H1 (cell line): ENCODE measurements around the gene HOGA1. TPM values are rescaled to one million over a fixed set of nuclear protein-coding genes. Genes with fewer than 3 reads are reported as not detected.

Experiments
- CTCF ChIA-PET: fragments of 300-600 bp; sonication (Branson Sonifier 250); formaldehyde crosslinking; loops from one replicate; lab custom pipeline; 2021; ENCODE audit not compliant: partially characterized antibody; lab: Charles Lee
- POLR2A ChIA-PET: fragments of 300-600 bp; sonication (Branson Sonifier 250); formaldehyde crosslinking; loops from one replicate; lab custom pipeline; 2021; ENCODE audit warnings: inconsistent platforms; ENCODE audit not compliant: partially characterized antibody; lab: Charles Lee
- DNase-seq, 2 experiments: peaks; one replicate each; pipeline versions ENCODE4 v3.0.0 to v3.0.0-alpha.2; 2010 to 2022; ENCODE audit warnings: low spot score in 2 of 2, low read depth in 1 of 2, mixed read lengths in 1 of 2
- FAIRE-seq: peaks from 2 replicates; lab custom pipeline; 2011; peaks lifted over from hg19 to GRCh38; lab: Jason Lieb, UNC
- H2AFZ ChIP-seq: 2 replicates; pipeline ENCODE4 v1.8.1; 2012; ENCODE audit warnings: low read length, inconsistent platforms
- H2AK5ac ChIP-seq: 2 replicates; pipeline ENCODE4 v1.6.1; 2013; ENCODE audit warnings: low read depth, low read length
- H2BK120ac ChIP-seq: replicated peaks from 2 replicates; pipeline ENCODE3; 2013; ENCODE audit warnings: low read depth, low read length, inconsistent platforms
- H2BK12ac ChIP-seq: 2 replicates; pipeline ENCODE4 v1.6.1; 2013; ENCODE audit warnings: low read depth, low read length
- H2BK15ac ChIP-seq: 2 replicates; pipeline ENCODE4 v1.6.1; 2013; ENCODE audit warnings: low read length
- H2BK20ac ChIP-seq: 2 replicates; pipeline ENCODE4 v1.6.1; 2013; ENCODE audit warnings: low read length
- H2BK5ac ChIP-seq: 2 replicates; pipeline ENCODE4 v1.6.1; 2013; ENCODE audit warnings: low read depth, low read length
- H3K14ac ChIP-seq: 2 replicates; pipeline ENCODE4 v1.6.1; 2013; ENCODE audit warnings: inconsistent platforms; ENCODE audit not compliant: insufficient read length
- H3K18ac ChIP-seq: 2 replicates; pipeline ENCODE4 v1.6.1; 2013; ENCODE audit warnings: low read length; ENCODE audit errors: extremely low read depth
- H3K23ac ChIP-seq: 2 replicates; pipeline ENCODE4 v1.6.1; 2013; ENCODE audit warnings: inconsistent platforms; ENCODE audit not compliant: insufficient read length
- H3K23me2 ChIP-seq: 2 replicates; pipeline ENCODE4 v1.6.1; 2013; ENCODE audit warnings: low read depth, low read length
- H3K27ac ChIP-seq: 2 replicates; pipeline ENCODE4 v1.6.1; 2011; ENCODE audit warnings: low read depth, low read length, inconsistent platforms
- H3K27me3 ChIP-seq, 4 experiments: replicated peaks in 1 of 4; 1 replicate in 1 of 4; 2 replicates in 3 of 4; pipeline versions ENCODE4 v1.6.1 to v1.8.1; 2011 to 2013; ENCODE audit warnings: low read length in 3 of 4, mild to moderate bottlenecking in 3 of 4, inconsistent platforms in 2 of 4, mixed read lengths in 2 of 4, moderate library complexity in 1 of 4; ENCODE audit not compliant: control insufficient read depth in 3 of 4, insufficient read depth in 3 of 4; ENCODE audit errors: extremely low read depth in 1 of 4
- H3K36me3 ChIP-seq, 4 experiments: 2 replicates each; pipeline versions ENCODE4 v1.6.1 to v1.8.1; 2011 to 2013; ENCODE audit warnings: mild to moderate bottlenecking in 4 of 4, low read length in 3 of 4, moderate library complexity in 2 of 4, control low read depth in 1 of 4, inconsistent platforms in 1 of 4; ENCODE audit not compliant: insufficient read depth in 4 of 4, control insufficient read depth in 2 of 4
- H3K4ac ChIP-seq: replicated peaks from 2 replicates; pipeline ENCODE3; 2013; ENCODE audit warnings: low read length, low read depth, mixed read lengths, inconsistent platforms; ENCODE audit not compliant: insufficient read length
- H3K4me1 ChIP-seq, 4 experiments: replicated peaks in 1 of 4; 1 replicate in 1 of 4; 2 replicates in 3 of 4; pipeline versions ENCODE4 v1.6.1 to v1.8.1; 2011 to 2013; ENCODE audit warnings: low read length in 3 of 4, inconsistent platforms in 2 of 4, mixed read lengths in 1 of 4; ENCODE audit not compliant: insufficient read depth in 4 of 4, control insufficient read depth in 3 of 4
- H3K4me2 ChIP-seq, 2 experiments: 2 replicates each; pipeline versions ENCODE4 v1.6.1 to v1.8.1; 2011 to 2013; ENCODE audit warnings: low read depth in 2 of 2, low read length in 2 of 2, control low read depth in 1 of 2, inconsistent platforms in 1 of 2, mild to moderate bottlenecking in 1 of 2; ENCODE audit not compliant: insufficient read depth in 1 of 2
- H3K4me3 ChIP-seq, 4 experiments: fragments of 200-600, 300-600 bp in 1 of 4; sonication (generic), shearing (Covaris generic), sonication (Bioruptor Twin) in 1 of 4; 2 replicates each; pipeline versions ENCODE4 v1.5.1 to v1.8.1; 2011 to 2016; ENCODE audit warnings: low read length in 4 of 4, low read depth in 3 of 4, control low read depth in 2 of 4, inconsistent platforms in 2 of 4, mild to moderate bottlenecking in 2 of 4, mixed read lengths in 1 of 4, moderate library complexity in 1 of 4; ENCODE audit not compliant: insufficient read depth in 2 of 4; ENCODE audit errors: extremely low read depth in 1 of 4
- H3K56ac ChIP-seq: replicated peaks from 2 replicates; pipeline ENCODE3; 2013; ENCODE audit warnings: low read depth, mild to moderate bottlenecking, mixed read lengths, low read length, inconsistent platforms; ENCODE audit not compliant: insufficient read length
- H3K79me1 ChIP-seq: 2 replicates; pipeline ENCODE4 v1.6.1; 2013; ENCODE audit warnings: low read depth, low read length, control low read depth
- H3K79me2 ChIP-seq, 2 experiments: 2 replicates each; pipeline versions ENCODE4 v1.6.1 to v1.8.1; 2012 to 2013; ENCODE audit warnings: low read length in 2 of 2, mild to moderate bottlenecking in 2 of 2, inconsistent platforms in 1 of 2; ENCODE audit not compliant: insufficient read depth in 2 of 2, control insufficient read depth in 1 of 2
- H3K9ac ChIP-seq, 4 experiments: replicated peaks in 1 of 4; 1 replicate in 1 of 4; 2 replicates in 3 of 4; pipeline versions ENCODE4 v1.6.1 to v1.8.1; 2011 to 2013; ENCODE audit warnings: low read depth in 3 of 4, low read length in 3 of 4, control low read depth in 2 of 4, mild to moderate bottlenecking in 2 of 4, moderate library complexity in 2 of 4, inconsistent platforms in 1 of 4; ENCODE audit errors: extremely low read depth in 1 of 4
- H3K9me3 ChIP-seq, 2 experiments: 2 replicates each; pipeline versions ENCODE4 v1.6.1 to v1.8.1; 2012 to 2013; ENCODE audit warnings: mild to moderate bottlenecking in 2 of 2, moderate library complexity in 2 of 2, control low read depth in 1 of 2, inconsistent platforms in 1 of 2, low read depth in 1 of 2, low read length in 1 of 2, mixed read lengths in 1 of 2; ENCODE audit not compliant: insufficient read depth in 2 of 2
- H4K20me1 ChIP-seq, 2 experiments: replicated peaks in 1 of 2; 2 replicates each; pipeline versions ENCODE3 to v1.8.1; 2011 to 2013; ENCODE audit warnings: inconsistent platforms in 2 of 2, low read length in 2 of 2, mild to moderate bottlenecking in 1 of 2; ENCODE audit not compliant: insufficient read depth in 2 of 2, control insufficient read depth in 1 of 2
- H4K5ac ChIP-seq: 2 replicates; pipeline ENCODE4 v1.6.1; 2013; ENCODE audit warnings: low read length, low read depth, mixed read lengths, inconsistent platforms; ENCODE audit not compliant: insufficient read length
- H4K8ac ChIP-seq: 2 replicates; pipeline ENCODE4 v1.8.0; 2013; ENCODE audit warnings: mild to moderate bottlenecking, moderate library complexity, low read length, inconsistent platforms; ENCODE audit not compliant: insufficient read depth; ENCODE audit errors: extremely low read depth
- H4K91ac ChIP-seq: replicated peaks from 2 replicates; pipeline ENCODE3; 2013; ENCODE audit warnings: low read length, mixed read lengths, inconsistent platforms; ENCODE audit not compliant: insufficient read length
- ASH2L ChIP-seq: fragments of 200-600, 300-600 bp; sonication (generic); IDR thresholded peaks from one replicate; pipeline ENCODE4 v1.7.1; 2017; ENCODE audit warnings: low read length
- NANOG ChIP-seq: IDR thresholded peaks from 2 replicates; pipeline ENCODE4 v1.6.1; 2011; ENCODE audit warnings: low read length, low read depth, mild to moderate bottlenecking, inconsistent platforms; ENCODE audit not compliant: insufficient read depth, poor library complexity, severe bottlenecking
- NRF1 ChIP-seq: IDR thresholded peaks from 2 replicates; pipeline ENCODE4 v1.6.1; 2011; ENCODE audit warnings: mild to moderate bottlenecking, low read depth, low read length, improper control_type of control experiment
- SIRT6 ChIP-seq: IDR thresholded peaks from one replicate; pipeline ENCODE4 v1.7.1; 2012; ENCODE audit warnings: low read length, inconsistent platforms
- SP4 ChIP-seq: IDR thresholded peaks from 2 replicates; pipeline ENCODE4 v1.6.1; 2012; ENCODE audit warnings: low read length, inconsistent platforms
- TAF7 ChIP-seq: optimal IDR thresholded peaks from 2 replicates; pipeline ENCODE3; 2011; ENCODE audit warnings: low read depth, mild to moderate bottlenecking, inconsistent platforms, low read length, moderate library complexity, borderline replicate concordance
- WGBS, 2 experiments: shearing (Covaris generic) in 1 of 2; methylation state at CpG; one replicate each; pipeline versions ENCODE4 v1.1.6 to v1.1.7; 2013 to 2015; ENCODE audit warnings: low lambda C conversion rate in 2 of 2, mixed read lengths in 2 of 2, inconsistent platforms in 1 of 2, low coverage in 1 of 2, missing lambda C conversion rate in 1 of 2; ENCODE audit not compliant: insufficient replicate concordance in 2 of 2, insufficient coverage in 1 of 2, insufficient read length in 1 of 2; ENCODE audit errors: extremely low coverage in 1 of 2, missing lambda C conversion rate in 1 of 2; 5-methylcytosine and 5-hydroxymethylcytosine counted together
- polyA plus RNA-seq, 7 experiments: library from polyadenylated mRNA; depleted of rRNA in 3 of 7; stranded (reverse) in 5 of 7; unstranded in 2 of 7; fragments of >200 nt in 5 of 7; fragments of 200-250 nt in 2 of 7; gene quantifications; 1 replicate in 5 of 7; 2 replicates in 1 of 7; 4 replicates in 1 of 7; pipeline versions ENCODE4 v1.2.1 to v1.2.3, GENCODE V29; 2011 to 2013; ENCODE audit warnings: missing spikeins in 2 of 7, mixed read lengths in 2 of 7
- total RNA-seq: library from RNA; stranded (reverse); fragmentation: NEBNext Ultra II Directional; extraction: Animal tissue kit (Norgen Biotek cat#: 25700); gene quantifications from 2 replicates; pipeline ENCODE4 v1.2.1, GENCODE V29; 2021
- TF ChIP-seq, protein P1 (sequence below): IDR thresholded peaks from 2 replicates; pipeline ENCODE4 v1.6.1; 2012; ENCODE audit warnings: inconsistent platforms
- TF ChIP-seq, protein P2 (sequence below): IDR thresholded peaks from 2 replicates; pipeline ENCODE4 v1.6.1; 2012; ENCODE audit warnings: inconsistent platforms
- TF ChIP-seq, protein P3 (sequence below): IDR thresholded peaks from 2 replicates; pipeline ENCODE4 v1.6.1; 2011; ENCODE audit warnings: low read depth, mild to moderate bottlenecking, low read length; ENCODE audit not compliant: insufficient read depth
- TF ChIP-seq, protein P4 (sequence below): IDR thresholded peaks from 2 replicates; pipeline ENCODE4 v1.6.1; 2012; ENCODE audit warnings: low read length, inconsistent platforms

HOGA1 gene
- total and polyA plus RNA-seq, 2 of the 8 experiments (the other 6 are each of a cell fraction or from before 2014, with no cell fraction given) = 0.28 to 1.00 TPM

DNA sequence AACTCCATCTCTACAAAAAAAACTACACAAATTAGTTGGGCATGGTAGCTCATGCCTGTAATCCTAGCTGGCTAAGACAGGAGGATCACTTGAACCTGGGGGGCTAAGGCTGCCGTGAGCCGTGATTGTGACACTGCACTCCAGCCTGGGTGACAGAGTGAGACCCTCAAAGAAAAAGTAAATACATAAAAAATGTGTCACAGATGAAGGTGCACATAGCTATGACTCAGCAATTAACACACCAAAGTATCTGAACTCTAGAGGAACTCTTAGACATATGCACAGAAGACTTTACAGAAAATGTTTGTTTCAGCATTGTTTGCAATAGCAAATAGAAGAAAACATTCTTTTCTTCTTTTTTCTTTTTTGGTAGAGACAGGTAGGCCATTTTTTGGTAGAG, 13.6 kb downstream of the HOGA1 start:
- Histone ChIP-seq H3K56ac (no peak overlapping the region), H3K4me2 (no peak overlapping the region), H3K27me3 (no peaks in the 10 kb centered on the region), H2BK20ac (no peak overlapping the region), H2AK5ac (no peak overlapping the region), H2AFZ (no peak overlapping the region), H3K4me1 (peaks cover 0 to 2% (median under 1%) of the 10 kb centered on the region in 4 experiments; a peak in 1 of 7 replicates), H2BK12ac (no peak overlapping the region), H3K79me1 (no peaks in the 10 kb centered on the region), H3K4me3 (no peak overlapping the region), H3K27ac (no peak overlapping the region), H4K91ac (no peak overlapping the region), H3K23ac (no peak overlapping the region), H3K4ac (no peak overlapping the region), H2BK120ac (no peak overlapping the region), H4K8ac (no peak overlapping the region), H3K23me2 (no peaks in the 10 kb centered on the region), H3K9ac (no peak overlapping the region), H3K9me3 (no peaks in the 10 kb centered on the region), H3K14ac (no peak overlapping the region), H3K36me3 (no peaks in the 10 kb centered on the region), H4K5ac (no peak overlapping the region), H3K79me2 (no peaks in the 10 kb centered on the region), H4K20me1 (no peaks in the 10 kb centered on the region), H3K18ac (no peak overlapping the region), H2BK15ac (no peak overlapping the region), H2BK5ac (no peak overlapping the region)
- no peak for DNase-seq
- ChIA-PET POLR2A (interaction anchor here (0.9 to 1.1 kb wide), 2 partner anchors 10 to 18 kb away, joined by 3 read pairs; no protein-coding TSS in a partner anchor), CTCF (interaction anchor here (0.8 to 4.3 kb wide), 12 partner anchors 8 to 134 kb away, joined by 3 to 24 read pairs (median 4); partner anchors contain the start of genes ANKRD2, C10orf62 and HOGA1)
- FAIRE-seq = no peak
- 93% methylated on average over 2 of the region's 2 CpGs; no CpG with 5 or more reads in 1 of the 2 experiments for WGBS, 2 experiments
- TF ChIP-seq NRF1 (no peak), ASH2L (no peak), NANOG (no peak), SIRT6 (no peak), TAF7 (no peak), SP4 (no peak)
- TF ChIP-seq, protein P1, sequence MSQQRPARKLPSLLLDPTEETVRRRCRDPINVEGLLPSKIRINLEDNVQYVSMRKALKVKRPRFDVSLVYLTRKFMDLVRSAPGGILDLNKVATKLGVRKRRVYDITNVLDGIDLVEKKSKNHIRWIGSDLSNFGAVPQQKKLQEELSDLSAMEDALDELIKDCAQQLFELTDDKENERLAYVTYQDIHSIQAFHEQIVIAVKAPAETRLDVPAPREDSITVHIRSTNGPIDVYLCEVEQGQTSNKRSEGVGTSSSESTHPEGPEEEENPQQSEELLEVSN = no peak
- TF ChIP-seq, protein P2, sequence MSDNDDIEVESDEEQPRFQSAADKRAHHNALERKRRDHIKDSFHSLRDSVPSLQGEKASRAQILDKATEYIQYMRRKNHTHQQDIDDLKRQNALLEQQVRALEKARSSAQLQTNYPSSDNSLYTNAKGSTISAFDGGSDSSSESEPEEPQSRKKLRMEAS = no peak
- TF ChIP-seq, protein P3, sequence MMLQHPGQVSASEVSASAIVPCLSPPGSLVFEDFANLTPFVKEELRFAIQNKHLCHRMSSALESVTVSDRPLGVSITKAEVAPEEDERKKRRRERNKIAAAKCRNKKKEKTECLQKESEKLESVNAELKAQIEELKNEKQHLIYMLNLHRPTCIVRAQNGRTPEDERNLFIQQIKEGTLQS = no peak
- TF ChIP-seq, protein P4, sequence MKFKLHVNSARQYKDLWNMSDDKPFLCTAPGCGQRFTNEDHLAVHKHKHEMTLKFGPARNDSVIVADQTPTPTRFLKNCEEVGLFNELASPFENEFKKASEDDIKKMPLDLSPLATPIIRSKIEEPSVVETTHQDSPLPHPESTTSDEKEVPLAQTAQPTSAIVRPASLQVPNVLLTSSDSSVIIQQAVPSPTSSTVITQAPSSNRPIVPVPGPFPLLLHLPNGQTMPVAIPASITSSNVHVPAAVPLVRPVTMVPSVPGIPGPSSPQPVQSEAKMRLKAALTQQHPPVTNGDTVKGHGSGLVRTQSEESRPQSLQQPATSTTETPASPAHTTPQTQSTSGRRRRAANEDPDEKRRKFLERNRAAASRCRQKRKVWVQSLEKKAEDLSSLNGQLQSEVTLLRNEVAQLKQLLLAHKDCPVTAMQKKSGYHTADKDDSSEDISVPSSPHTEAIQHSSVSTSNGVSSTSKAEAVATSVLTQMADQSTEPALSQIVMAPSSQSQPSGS = no peak
